ENCODE measurements around the gene BTG4.

GRCh38 chr11:111460340-111460739 lies 51.8 kb downstream of the BTG4 start:
- TF ChIP-seq EP300 (IDR thresholded peaks at IDR 0.05) (no peak), CTCF (IDR thresholded peaks at IDR 0.05) (no peak)
